HG03558 (cell line): ENCODE results near the gene CD226.
"Not testable (repeated sequence)": the region's sequence is repeated elsewhere in the genome, so short reads cannot be mapped to it uniquely, and the experiment has no call there.

Experiments used
- ATAC-seq: cut with Tn5 transposase; IDR thresholded peaks from one replicate; pipeline ENCODE4 v1.9.1; 2021; ENCODE audit warnings: moderate number of reproducible peaks; ENCODE audit not compliant: unreplicated experiment; ENCODE audit errors: extremely low read depth

CD226 gene

GRCh38 chr18:69929041-69929774 lies 18.5 kb downstream of the CD226 start:
- no peak for ATAC-seq

GRCh38 chr18:69916412-69916811 lies 31.3 kb downstream of the CD226 start:
- ATAC-seq = no peak

GRCh38 chr18:69908838-69909237 lies 38.8 kb downstream of the CD226 start:
- no peak for ATAC-seq

- no peak for ATAC-seq
These were observed 40.9 kb downstream of the CD226 start for GRCh38 chr18:69906765-69907164.

- ATAC-seq = no peak
These were observed 46.7 kb downstream of the CD226 start for GRCh38 chr18:69900941-69901340.

- not testable (repeated sequence) for ATAC-seq
These were observed 48.3 kb downstream of the CD226 start for GRCh38 chr18:69899154-69899923.

GRCh38 chr18:69898241-69898861 lies 49.3 kb downstream of the CD226 start:
- ATAC-seq = no peak

- peak; percentile 25 for ATAC-seq
These were observed 50.1 kb downstream of the CD226 start for GRCh38 chr18:69897397-69898108.

GRCh38 chr18:69895066-69896047 lies 52.3 kb downstream of the CD226 start:
- ATAC-seq = no peak

- ATAC-seq = no peak
These were observed 53.2 kb downstream of the CD226 start for GRCh38 chr18:69894467-69894866.

GRCh38 chr18:69890558-69890957 lies 57.1 kb downstream of the CD226 start:
- no peak for ATAC-seq

GRCh38 chr18:69889009-69889408 lies 58.7 kb downstream of the CD226 start:
- ATAC-seq = no peak

- no peak for ATAC-seq
These were observed 60.4 kb downstream of the CD226 start for GRCh38 chr18:69887256-69887655.

- ATAC-seq = peak; percentile 59
These were observed 61.7 kb downstream of the CD226 start for GRCh38 chr18:69885841-69886531.

GRCh38 chr18:69885355-69885754 lies 62.3 kb downstream of the CD226 start:
- ATAC-seq = no peak

GRCh38 chr18:69883781-69884180 lies 63.9 kb downstream of the CD226 start:
- no peak for ATAC-seq

- ATAC-seq = peak; percentile 33
These were observed 64.6 kb downstream of the CD226 start for GRCh38 chr18:69882965-69883668.

GRCh38 chr18:69880083-69880482 lies 67.6 kb downstream of the CD226 start:
- no peak for ATAC-seq
